Measurements from ENCODE around the gene KLHDC4.
"Not testable (repeated sequence)": the region's sequence is repeated elsewhere in the genome, so short reads cannot be mapped to it uniquely, and the experiment has no call there.

The KLHDC4 gene

GRCh38 chr16:87681981-87682570, 83.7 kb downstream of the KLHDC4 start:
- DNase-seq, result peak; percentile 78

- DNase-seq, result not testable (repeated sequence)
These were observed 84.7 kb downstream of the KLHDC4 start for GRCh38 chr16:87681051-87681602.

- no peak for DNase-seq
These were observed 85.5 kb downstream of the KLHDC4 start for GRCh38 chr16:87680272-87680644.

GRCh38 chr16:87679593-87680271, 86.1 kb downstream of the KLHDC4 start:
- DNase-seq, result no peak

GRCh38 chr16:87678618-87679017, 87.2 kb downstream of the KLHDC4 start:
- DNase-seq, result no peak

GRCh38 chr16:87677830-87678229, 88.0 kb downstream of the KLHDC4 start:
- no peak for DNase-seq

GRCh38 chr16:87675111-87675719, 90.6 kb downstream of the KLHDC4 start:
- DNase-seq, result no peak

GRCh38 chr16:87674419-87674818, 91.4 kb downstream of the KLHDC4 start:
- DNase-seq, result no peak

GRCh38 chr16:87671715-87672270, 94.0 kb downstream of the KLHDC4 start:
- no peak for DNase-seq

GRCh38 chr16:87671221-87671620, 94.6 kb downstream of the KLHDC4 start:
- DNase-seq, result no peak

GRCh38 chr16:87669672-87670071, 96.1 kb downstream of the KLHDC4 start:
- no peak for DNase-seq

GRCh38 chr16:87667946-87668345, 97.8 kb downstream of the KLHDC4 start:
- DNase-seq, result no peak

- no peak for DNase-seq
These were observed 98.3 kb downstream of the KLHDC4 start for GRCh38 chr16:87667443-87667842.

- no peak for DNase-seq
These were observed 98.9 kb downstream of the KLHDC4 start for GRCh38 chr16:87666919-87667318.

- DNase-seq, result no peak
These were observed 100.6 kb downstream of the KLHDC4 start for GRCh38 chr16:87665193-87665592.

- no peak for DNase-seq
These were observed 101.0 kb downstream of the KLHDC4 start for GRCh38 chr16:87664792-87665191.

- no peak for DNase-seq
These were observed 103.3 kb downstream of the KLHDC4 start for GRCh38 chr16:87662254-87663204.

GRCh38 chr16:87661561-87661960, 104.2 kb downstream of the KLHDC4 start:
- DNase-seq, result peak; percentile 38

- no peak for DNase-seq
These were observed 107.1 kb downstream of the KLHDC4 start for GRCh38 chr16:87658564-87659225.

Measured in fibroblast of skin of abdomen (primary cell).